ENCODE measurements around the gene PRKAR2B.
A peak's percentile ranks its signal among the peaks of the same experiment; 100 is the strongest.

PRKAR2B gene

DNA sequence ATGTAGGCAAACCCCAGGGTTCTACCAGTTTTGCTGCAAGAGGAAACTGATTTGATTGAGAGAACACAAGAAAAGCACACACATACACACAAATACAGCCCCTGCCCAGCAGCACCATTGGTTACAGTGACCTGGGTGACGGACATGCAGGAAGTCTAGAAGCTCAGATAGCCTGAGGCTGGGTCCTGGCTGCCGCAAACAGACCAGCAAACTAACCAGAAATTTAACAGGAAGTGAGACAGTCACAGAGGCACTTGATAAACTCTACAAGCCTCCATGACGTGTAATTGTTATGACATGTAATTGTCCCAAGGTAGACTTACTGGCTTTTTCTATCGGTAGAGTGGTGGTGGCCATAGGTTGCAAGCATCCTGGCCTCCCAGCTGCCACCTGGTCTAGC, 58.9 kb downstream of the PRKAR2B start:
- TF ChIP-seq, protein P1, sequence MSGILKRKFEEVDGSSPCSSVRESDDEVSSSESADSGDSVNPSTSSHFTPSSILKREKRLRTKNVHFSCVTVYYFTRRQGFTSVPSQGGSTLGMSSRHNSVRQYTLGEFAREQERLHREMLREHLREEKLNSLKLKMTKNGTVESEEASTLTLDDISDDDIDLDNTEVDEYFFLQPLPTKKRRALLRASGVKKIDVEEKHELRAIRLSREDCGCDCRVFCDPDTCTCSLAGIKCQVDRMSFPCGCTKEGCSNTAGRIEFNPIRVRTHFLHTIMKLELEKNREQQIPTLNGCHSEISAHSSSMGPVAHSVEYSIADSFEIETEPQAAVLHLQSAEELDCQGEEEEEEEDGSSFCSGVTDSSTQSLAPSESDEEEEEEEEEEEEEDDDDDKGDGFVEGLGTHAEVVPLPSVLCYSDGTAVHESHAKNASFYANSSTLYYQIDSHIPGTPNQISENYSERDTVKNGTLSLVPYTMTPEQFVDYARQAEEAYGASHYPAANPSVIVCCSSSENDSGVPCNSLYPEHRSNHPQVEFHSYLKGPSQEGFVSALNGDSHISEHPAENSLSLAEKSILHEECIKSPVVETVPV (CRISPR knock-in tag; IDR thresholded peaks at IDR 0.05), result no peak
- TF ChIP-seq, protein P2, sequence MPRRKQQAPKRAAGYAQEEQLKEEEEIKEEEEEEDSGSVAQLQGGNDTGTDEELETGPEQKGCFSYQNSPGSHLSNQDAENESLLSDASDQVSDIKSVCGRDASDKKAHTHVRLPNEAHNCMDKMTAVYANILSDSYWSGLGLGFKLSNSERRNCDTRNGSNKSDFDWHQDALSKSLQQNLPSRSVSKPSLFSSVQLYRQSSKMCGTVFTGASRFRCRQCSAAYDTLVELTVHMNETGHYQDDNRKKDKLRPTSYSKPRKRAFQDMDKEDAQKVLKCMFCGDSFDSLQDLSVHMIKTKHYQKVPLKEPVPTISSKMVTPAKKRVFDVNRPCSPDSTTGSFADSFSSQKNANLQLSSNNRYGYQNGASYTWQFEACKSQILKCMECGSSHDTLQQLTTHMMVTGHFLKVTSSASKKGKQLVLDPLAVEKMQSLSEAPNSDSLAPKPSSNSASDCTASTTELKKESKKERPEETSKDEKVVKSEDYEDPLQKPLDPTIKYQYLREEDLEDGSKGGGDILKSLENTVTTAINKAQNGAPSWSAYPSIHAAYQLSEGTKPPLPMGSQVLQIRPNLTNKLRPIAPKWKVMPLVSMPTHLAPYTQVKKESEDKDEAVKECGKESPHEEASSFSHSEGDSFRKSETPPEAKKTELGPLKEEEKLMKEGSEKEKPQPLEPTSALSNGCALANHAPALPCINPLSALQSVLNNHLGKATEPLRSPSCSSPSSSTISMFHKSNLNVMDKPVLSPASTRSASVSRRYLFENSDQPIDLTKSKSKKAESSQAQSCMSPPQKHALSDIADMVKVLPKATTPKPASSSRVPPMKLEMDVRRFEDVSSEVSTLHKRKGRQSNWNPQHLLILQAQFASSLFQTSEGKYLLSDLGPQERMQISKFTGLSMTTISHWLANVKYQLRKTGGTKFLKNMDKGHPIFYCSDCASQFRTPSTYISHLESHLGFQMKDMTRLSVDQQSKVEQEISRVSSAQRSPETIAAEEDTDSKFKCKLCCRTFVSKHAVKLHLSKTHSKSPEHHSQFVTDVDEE (CRISPR knock-in tag; IDR thresholded peaks at IDR 0.05), result peak; percentile 65; the same call in 1 of the 2 replicates
- TF ChIP-seq OSR1 (CRISPR knock-in tag; IDR thresholded peaks at IDR 0.05) (no peak), TOX (CRISPR knock-in tag; IDR thresholded peaks at IDR 0.05; ENCODE audit: borderline replicate concordance) (no peak), RARB (CRISPR knock-in tag; IDR thresholded peaks at IDR 0.05) (no peak), ZNF8 (CRISPR knock-in tag; IDR thresholded peaks at IDR 0.05) (no peak), ARNTL (CRISPR knock-in tag; IDR thresholded peaks at IDR 0.05; ENCODE audit: borderline replicate concordance, low read depth) (no peak), ZNF565 (CRISPR knock-in tag; conservative IDR thresholded peaks at IDR 0.05; ENCODE audit: low read depth) (no peak), CSDC2 (CRISPR knock-in tag; IDR thresholded peaks at IDR 0.05) (no peak), GLIS3 (CRISPR knock-in tag; IDR thresholded peaks at IDR 0.05) (no peak), BACH2 (CRISPR knock-in tag; IDR thresholded peaks at IDR 0.05; ENCODE audit: borderline replicate concordance) (0 out of 2 replicates have a peak, but pooled peaks have one; percentile 21), ZFP3 (CRISPR knock-in tag; IDR thresholded peaks at IDR 0.05) (no peak), ZC3H10 (CRISPR knock-in tag; IDR thresholded peaks at IDR 0.05) (no peak), TCF4 (CRISPR knock-in tag; IDR thresholded peaks at IDR 0.05; ENCODE audit: borderline replicate concordance) (no peak), PPARA (CRISPR knock-in tag; IDR thresholded peaks at IDR 0.05; ENCODE audit: borderline replicate concordance) (no peak)
- TF ChIP-seq, protein P3, sequence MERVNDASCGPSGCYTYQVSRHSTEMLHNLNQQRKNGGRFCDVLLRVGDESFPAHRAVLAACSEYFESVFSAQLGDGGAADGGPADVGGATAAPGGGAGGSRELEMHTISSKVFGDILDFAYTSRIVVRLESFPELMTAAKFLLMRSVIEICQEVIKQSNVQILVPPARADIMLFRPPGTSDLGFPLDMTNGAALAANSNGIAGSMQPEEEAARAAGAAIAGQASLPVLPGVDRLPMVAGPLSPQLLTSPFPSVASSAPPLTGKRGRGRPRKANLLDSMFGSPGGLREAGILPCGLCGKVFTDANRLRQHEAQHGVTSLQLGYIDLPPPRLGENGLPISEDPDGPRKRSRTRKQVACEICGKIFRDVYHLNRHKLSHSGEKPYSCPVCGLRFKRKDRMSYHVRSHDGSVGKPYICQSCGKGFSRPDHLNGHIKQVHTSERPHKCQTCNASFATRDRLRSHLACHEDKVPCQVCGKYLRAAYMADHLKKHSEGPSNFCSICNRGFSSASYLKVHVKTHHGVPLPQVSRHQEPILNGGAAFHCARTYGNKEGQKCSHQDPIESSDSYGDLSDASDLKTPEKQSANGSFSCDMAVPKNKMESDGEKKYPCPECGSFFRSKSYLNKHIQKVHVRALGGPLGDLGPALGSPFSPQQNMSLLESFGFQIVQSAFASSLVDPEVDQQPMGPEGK (CRISPR knock-in tag; IDR thresholded peaks at IDR 0.05; ENCODE audit: borderline replicate concordance), result no peak
- TF ChIP-seq, protein P4, sequence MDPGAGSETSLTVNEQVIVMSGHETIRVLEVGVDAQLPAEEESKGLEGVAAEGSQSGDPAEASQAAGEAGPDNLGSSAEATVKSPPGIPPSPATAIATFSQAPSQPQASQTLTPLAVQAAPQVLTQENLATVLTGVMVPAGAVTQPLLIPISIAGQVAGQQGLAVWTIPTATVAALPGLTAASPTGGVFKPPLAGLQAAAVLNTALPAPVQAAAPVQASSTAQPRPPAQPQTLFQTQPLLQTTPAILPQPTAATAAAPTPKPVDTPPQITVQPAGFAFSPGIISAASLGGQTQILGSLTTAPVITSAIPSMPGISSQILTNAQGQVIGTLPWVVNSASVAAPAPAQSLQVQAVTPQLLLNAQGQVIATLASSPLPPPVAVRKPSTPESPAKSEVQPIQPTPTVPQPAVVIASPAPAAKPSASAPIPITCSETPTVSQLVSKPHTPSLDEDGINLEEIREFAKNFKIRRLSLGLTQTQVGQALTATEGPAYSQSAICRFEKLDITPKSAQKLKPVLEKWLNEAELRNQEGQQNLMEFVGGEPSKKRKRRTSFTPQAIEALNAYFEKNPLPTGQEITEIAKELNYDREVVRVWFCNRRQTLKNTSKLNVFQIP (CRISPR knock-in tag; IDR thresholded peaks at IDR 0.05; ENCODE audit: borderline replicate concordance, low read depth), result no peak
- TF ChIP-seq, protein P5, sequence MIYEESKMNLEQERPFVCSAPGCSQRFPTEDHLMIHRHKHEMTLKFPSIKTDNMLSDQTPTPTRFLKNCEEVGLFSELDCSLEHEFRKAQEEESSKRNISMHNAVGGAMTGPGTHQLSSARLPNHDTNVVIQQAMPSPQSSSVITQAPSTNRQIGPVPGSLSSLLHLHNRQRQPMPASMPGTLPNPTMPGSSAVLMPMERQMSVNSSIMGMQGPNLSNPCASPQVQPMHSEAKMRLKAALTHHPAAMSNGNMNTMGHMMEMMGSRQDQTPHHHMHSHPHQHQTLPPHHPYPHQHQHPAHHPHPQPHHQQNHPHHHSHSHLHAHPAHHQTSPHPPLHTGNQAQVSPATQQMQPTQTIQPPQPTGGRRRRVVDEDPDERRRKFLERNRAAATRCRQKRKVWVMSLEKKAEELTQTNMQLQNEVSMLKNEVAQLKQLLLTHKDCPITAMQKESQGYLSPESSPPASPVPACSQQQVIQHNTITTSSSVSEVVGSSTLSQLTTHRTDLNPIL (CRISPR knock-in tag; IDR thresholded peaks at IDR 0.05; ENCODE audit: low read depth), result no peak
- ATAC-seq, result peak; percentile 62

DNA sequence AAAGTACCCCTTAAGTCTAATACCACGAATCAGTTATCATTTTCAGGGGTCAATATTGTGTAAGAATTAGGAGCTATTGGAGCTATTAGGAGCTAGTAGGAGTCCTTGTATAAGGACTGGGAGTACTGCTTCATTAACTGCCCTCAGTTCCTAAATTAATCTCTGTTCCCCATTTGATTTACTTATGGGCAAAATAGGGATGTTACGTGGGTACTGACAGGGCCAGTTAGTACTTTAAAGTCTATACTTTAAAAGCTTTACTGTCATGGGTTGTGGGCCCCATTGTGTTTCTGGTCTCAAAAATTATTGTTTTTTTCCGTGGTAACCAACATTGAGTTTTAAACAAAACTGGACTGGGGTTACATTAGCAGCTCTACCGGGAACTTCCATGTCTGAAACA, 60.3 kb downstream of the PRKAR2B start:
- ATAC-seq, result no peak
- TF ChIP-seq ZC3H10 (CRISPR knock-in tag; IDR thresholded peaks at IDR 0.05), result no peak
- no peak for TF ChIP-seq ZNF8 (CRISPR knock-in tag; IDR thresholded peaks at IDR 0.05)
- TF ChIP-seq ZFP30 (CRISPR knock-in tag; IDR thresholded peaks at IDR 0.05), result no peak

DNA sequence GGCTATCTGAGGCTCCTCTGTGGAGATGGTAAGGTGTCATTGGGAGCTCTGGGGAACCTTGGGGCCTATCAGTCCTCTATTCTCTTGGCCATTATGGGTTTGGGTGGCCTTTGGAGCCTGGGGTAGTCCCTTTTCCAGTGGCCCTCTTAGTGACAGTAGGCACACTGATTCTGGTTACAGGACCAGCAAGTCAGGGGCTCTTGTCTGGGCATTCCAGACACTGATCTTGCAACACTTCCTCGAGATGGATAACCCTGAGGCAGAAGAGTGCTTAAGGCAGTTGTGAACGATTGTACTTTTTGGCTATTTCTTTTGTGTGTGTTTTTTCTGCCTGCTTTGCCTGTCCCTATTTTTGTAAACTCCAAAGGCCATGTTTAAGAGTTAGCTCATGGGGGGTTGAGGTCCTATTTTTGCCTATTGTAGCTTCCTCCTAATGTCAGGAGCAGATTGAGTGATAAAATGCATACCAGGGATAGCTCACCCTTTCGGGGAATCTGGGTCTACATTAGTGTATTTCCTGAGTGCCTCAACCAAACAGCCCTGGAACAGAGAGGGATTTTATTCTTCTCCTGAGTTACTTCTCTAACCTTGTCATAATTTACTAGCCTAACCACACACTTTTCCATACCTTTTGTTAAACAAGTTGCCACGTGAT, 61.2 kb downstream of the PRKAR2B start:
- ATAC-seq, result no peak
- TF ChIP-seq ARNTL (CRISPR knock-in tag; IDR thresholded peaks at IDR 0.05; ENCODE audit: borderline replicate concordance, low read depth) (no peak), ISL1 (CRISPR knock-in tag; IDR thresholded peaks at IDR 0.05) (no peak), ZNF8 (CRISPR knock-in tag; IDR thresholded peaks at IDR 0.05) (no peak), ESRRG (CRISPR knock-in tag; IDR thresholded peaks at IDR 0.05) (no peak), SNAI2 (CRISPR knock-in tag; IDR thresholded peaks at IDR 0.05) (no peak), ZFP3 (CRISPR knock-in tag; IDR thresholded peaks at IDR 0.05) (no peak), ZFP30 (CRISPR knock-in tag; IDR thresholded peaks at IDR 0.05) (no peak), TCF4 (CRISPR knock-in tag; IDR thresholded peaks at IDR 0.05; ENCODE audit: borderline replicate concordance) (no peak), RARB (CRISPR knock-in tag; IDR thresholded peaks at IDR 0.05) (no peak), ZNF565 (CRISPR knock-in tag; conservative IDR thresholded peaks at IDR 0.05; ENCODE audit: low read depth) (no peak), GLIS3 (CRISPR knock-in tag; IDR thresholded peaks at IDR 0.05) (no peak)
- TF ChIP-seq, protein P4 (CRISPR knock-in tag; IDR thresholded peaks at IDR 0.05; ENCODE audit: borderline replicate concordance, low read depth), result no peak
- TF ChIP-seq, protein P1 (CRISPR knock-in tag; IDR thresholded peaks at IDR 0.05), result no peak
- TF ChIP-seq, protein P5 (CRISPR knock-in tag; IDR thresholded peaks at IDR 0.05; ENCODE audit: low read depth), result no peak
